Neural progenitor cell (in vitro differentiated cells): Measurements from ENCODE around the gene U2AF2.

ENCODE experiments used
- EZH2 ChIP-seq: fragments of 200-600 bp; sonication (generic); IDR thresholded peaks from 2 replicates; pipeline ENCODE4 v1.6.1; 2017; ENCODE audit warnings: antibody characterized with exemption, mild to moderate bottlenecking, moderate library complexity
- EZH2phosphoT487 ChIP-seq: fragments of 200-600 bp; sonication (generic); IDR thresholded peaks from 2 replicates; pipeline ENCODE4 v1.6.1; 2017; ENCODE audit warnings: antibody characterized with exemption
- TF ChIP-seq, protein P1 (sequence below): fragments of 200-600 bp; sonication (generic); IDR thresholded peaks from 2 replicates; pipeline ENCODE4 v1.5.1; 2017; ENCODE audit warnings: antibody characterized with exemption, mild to moderate bottlenecking

DNA sequence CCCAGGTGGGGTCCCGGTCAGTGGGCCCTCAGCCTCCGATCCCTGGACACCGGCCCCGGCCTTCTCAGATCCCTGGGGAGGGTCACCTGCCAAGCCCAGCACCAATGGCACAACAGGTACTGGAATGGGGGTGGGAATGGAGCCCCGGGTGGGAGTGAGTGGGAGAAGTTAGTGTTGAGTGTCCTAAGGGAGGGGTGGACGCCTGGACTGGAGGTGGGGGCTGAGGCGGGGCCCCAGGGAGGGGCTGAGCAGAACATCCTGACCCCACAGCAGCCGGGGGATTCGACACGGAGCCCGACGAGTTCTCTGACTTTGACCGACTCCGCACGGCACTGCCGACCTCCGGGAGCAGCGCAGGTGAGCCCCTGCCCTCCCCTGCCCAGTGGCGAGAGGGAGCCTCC is 37.8 kb downstream of the U2AF2 start:
- TF ChIP-seq, protein P1, sequence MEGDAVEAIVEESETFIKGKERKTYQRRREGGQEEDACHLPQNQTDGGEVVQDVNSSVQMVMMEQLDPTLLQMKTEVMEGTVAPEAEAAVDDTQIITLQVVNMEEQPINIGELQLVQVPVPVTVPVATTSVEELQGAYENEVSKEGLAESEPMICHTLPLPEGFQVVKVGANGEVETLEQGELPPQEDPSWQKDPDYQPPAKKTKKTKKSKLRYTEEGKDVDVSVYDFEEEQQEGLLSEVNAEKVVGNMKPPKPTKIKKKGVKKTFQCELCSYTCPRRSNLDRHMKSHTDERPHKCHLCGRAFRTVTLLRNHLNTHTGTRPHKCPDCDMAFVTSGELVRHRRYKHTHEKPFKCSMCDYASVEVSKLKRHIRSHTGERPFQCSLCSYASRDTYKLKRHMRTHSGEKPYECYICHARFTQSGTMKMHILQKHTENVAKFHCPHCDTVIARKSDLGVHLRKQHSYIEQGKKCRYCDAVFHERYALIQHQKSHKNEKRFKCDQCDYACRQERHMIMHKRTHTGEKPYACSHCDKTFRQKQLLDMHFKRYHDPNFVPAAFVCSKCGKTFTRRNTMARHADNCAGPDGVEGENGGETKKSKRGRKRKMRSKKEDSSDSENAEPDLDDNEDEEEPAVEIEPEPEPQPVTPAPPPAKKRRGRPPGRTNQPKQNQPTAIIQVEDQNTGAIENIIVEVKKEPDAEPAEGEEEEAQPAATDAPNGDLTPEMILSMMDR = no peak
- TF ChIP-seq EZH2 = no peak
- no peak for TF ChIP-seq EZH2phosphoT487
